Neuronal stem cell (in vitro differentiated cells): ENCODE results near the gene CYSTM1.

Source experiments
- DNase-seq: peaks from one replicate; pipeline ENCODE4 v3.0.0-alpha.2; 2013; ENCODE audit warnings: low spot score
- H2AFZ ChIP-seq: one replicate; pipeline ENCODE4 v1.6.1; 2013; ENCODE audit warnings: mild to moderate bottlenecking, low read length, inconsistent platforms
- H2AK5ac ChIP-seq: 2 replicates; pipeline ENCODE4 v1.6.1; 2013; ENCODE audit warnings: low read depth, mild to moderate bottlenecking, inconsistent platforms, low read length, moderate library complexity, mixed read lengths
- H2BK120ac ChIP-seq: 2 replicates; pipeline ENCODE4 v1.6.1; 2013; ENCODE audit warnings: low read depth, mild to moderate bottlenecking, inconsistent platforms, low read length, moderate library complexity, mixed read lengths
- H2BK12ac ChIP-seq: one replicate; pipeline ENCODE4 v1.6.1; 2013; ENCODE audit warnings: low read length, inconsistent platforms
- H2BK15ac ChIP-seq: 2 replicates; pipeline ENCODE4 v1.6.1; 2013; ENCODE audit warnings: mild to moderate bottlenecking, low read length, inconsistent platforms, mixed read lengths
- H2BK5ac ChIP-seq: one replicate; pipeline ENCODE4 v1.6.1; 2013; ENCODE audit warnings: inconsistent platforms, mild to moderate bottlenecking, low read length, moderate library complexity
- H3K14ac ChIP-seq: one replicate; pipeline ENCODE4 v1.6.1; 2013; ENCODE audit warnings: low read length, inconsistent platforms
- H3K18ac ChIP-seq: 2 replicates; pipeline ENCODE4 v1.6.1; 2013; ENCODE audit warnings: low read length, inconsistent platforms
- H3K23ac ChIP-seq: 2 replicates; pipeline ENCODE4 v1.6.1; 2013; ENCODE audit warnings: low read depth, mild to moderate bottlenecking, mixed read lengths, low read length, inconsistent platforms; ENCODE audit not compliant: poor library complexity
- H3K27ac ChIP-seq: replicated peaks from 3 replicates; pipeline ENCODE4 v1.5.1; 2013; ENCODE audit warnings: low read length, inconsistent platforms
- H3K27me3 ChIP-seq, 3 experiments: 2 replicates each; pipeline ENCODE4 v1.6.1; 2013; ENCODE audit warnings: low read length in 3 of 3, mild to moderate bottlenecking in 2 of 3, inconsistent platforms in 1 of 3, low read depth in 1 of 3, mixed read lengths in 1 of 3, moderate library complexity in 1 of 3; ENCODE audit not compliant: control insufficient read depth in 3 of 3, insufficient read depth in 3 of 3
- H3K36me3 ChIP-seq, 2 donors: replicated peaks in 1 of 2; 2 replicates each; pipeline ENCODE4 v1.6.1; 2013; ENCODE audit warnings: low read length in 2 of 2; ENCODE audit not compliant: control insufficient read depth in 2 of 2, insufficient read depth in 2 of 2
- H3K4ac ChIP-seq: 2 replicates; pipeline ENCODE4 v1.6.1; 2013; ENCODE audit warnings: inconsistent platforms, mild to moderate bottlenecking, low read length, moderate library complexity
- H3K4me1 ChIP-seq, 2 donors: 1 replicate in 1 of 2; 2 replicates in 1 of 2; pipeline ENCODE4 v1.6.1; 2013; ENCODE audit warnings: low read length in 2 of 2, low read depth in 1 of 2; ENCODE audit not compliant: control insufficient read depth in 2 of 2, insufficient read depth in 1 of 2
- H3K4me2 ChIP-seq: one replicate; pipeline ENCODE4 v1.6.1; 2013; ENCODE audit warnings: mild to moderate bottlenecking, low read length, inconsistent platforms; ENCODE audit not compliant: insufficient read depth, poor library complexity, severe bottlenecking
- H3K4me3 ChIP-seq, 2 donors: 2 replicates each; pipeline ENCODE4 v1.5.1; 2013; ENCODE audit warnings: low read length in 2 of 2, mild to moderate bottlenecking in 2 of 2, inconsistent platforms in 1 of 2, moderate library complexity in 1 of 2
- H3K79me1 ChIP-seq: one replicate; pipeline ENCODE4 v1.6.1; 2013; ENCODE audit warnings: low read depth, mild to moderate bottlenecking, inconsistent platforms, low read length, moderate library complexity
- H3K9ac ChIP-seq: one replicate; pipeline ENCODE4 v1.6.1; 2013; ENCODE audit warnings: mild to moderate bottlenecking, low read depth, low read length, inconsistent platforms; ENCODE audit not compliant: poor library complexity
- H3K9me3 ChIP-seq, 2 donors: replicated peaks in 1 of 2; 2 replicates each; pipeline versions ENCODE3 to v1.6.1; 2013; ENCODE audit warnings: low read length in 2 of 2, mild to moderate bottlenecking in 2 of 2, inconsistent platforms in 1 of 2, low read depth in 1 of 2, mixed read lengths in 1 of 2, moderate library complexity in 1 of 2; ENCODE audit not compliant: control insufficient read depth in 2 of 2, insufficient read depth in 1 of 2
- H4K8ac ChIP-seq: one replicate; pipeline ENCODE4 v1.6.1; 2013; ENCODE audit warnings: low read depth, mild to moderate bottlenecking, inconsistent platforms, low read length, moderate library complexity
- H4K91ac ChIP-seq: one replicate; pipeline ENCODE4 v1.6.1; 2013; ENCODE audit warnings: low read length, low read depth, mild to moderate bottlenecking, inconsistent platforms; ENCODE audit not compliant: poor library complexity
- WGBS, 2 donors: extraction: QIAGEN DNeasy Blood & Tissue Kit; methylation state at CpG; one replicate each; pipeline ENCODE4 v1.1.7; 2013; ENCODE audit warnings: missing lambda C conversion rate in 2 of 2, mixed read lengths in 1 of 2; ENCODE audit not compliant: insufficient read length in 2 of 2, insufficient replicate concordance in 1 of 2; ENCODE audit errors: extremely low coverage in 2 of 2; 5-methylcytosine and 5-hydroxymethylcytosine counted together

CYSTM1 gene

GRCh38 chr5:140192715-140193430 lies 17.9 kb downstream of the CYSTM1 start:
- H3K4me2 ChIP-seq = no peak overlapping the region
- no CpG with 5 or more reads among the region's 5 CpGs for WGBS, 2 donors
- no peak overlapping the region for H2AFZ ChIP-seq
- H2BK120ac ChIP-seq = no peak overlapping the region
- no peak overlapping the region for H4K8ac ChIP-seq
- no peaks in the 10 kb centered on the region for H3K27me3 ChIP-seq
- no peak overlapping the region for H3K18ac ChIP-seq
- H3K9me3 ChIP-seq = no peaks in the 10 kb centered on the region
- H3K27ac ChIP-seq = no peak overlapping the region
- no peak overlapping the region for H3K23ac ChIP-seq
- DNase-seq = no peak
- H4K91ac ChIP-seq = no peak overlapping the region
- H3K36me3 ChIP-seq = peaks cover 0 to 4% of the 10 kb centered on the region in 2 donors
- H2BK12ac ChIP-seq = no peak overlapping the region
- H2BK15ac ChIP-seq = no peak overlapping the region
- H3K14ac ChIP-seq = no peak overlapping the region
- no peak overlapping the region for H3K9ac ChIP-seq
- H2BK5ac ChIP-seq = no peak overlapping the region
- peaks cover 7 to 11% of the 10 kb centered on the region in 2 donors for H3K4me1 ChIP-seq
- no peak overlapping the region for H3K4ac ChIP-seq
- H3K4me3 ChIP-seq = no peak overlapping the region
- no peaks in the 10 kb centered on the region for H3K79me1 ChIP-seq
- no peak overlapping the region for H2AK5ac ChIP-seq

GRCh38 chr5:140194662-140195061 lies 19.7 kb downstream of the CYSTM1 start:
- Histone ChIP-seq H2BK12ac (no peak overlapping the region), H2BK5ac (no peak overlapping the region), H3K4me1 (peaks cover 7 to 11% of the 10 kb centered on the region in 2 donors), H4K8ac (no peak overlapping the region), H2BK15ac (no peak overlapping the region), H2BK120ac (no peak overlapping the region), H3K9ac (no peak overlapping the region), H4K91ac (no peak overlapping the region), H3K18ac (no peak overlapping the region), H3K14ac (no peak overlapping the region), H3K4me3 (no peak overlapping the region), H3K4ac (no peak overlapping the region), H3K79me1 (no peaks in the 10 kb centered on the region), H3K27me3 (no peaks in the 10 kb centered on the region), H3K4me2 (no peak overlapping the region), H3K27ac (no peak overlapping the region), H3K36me3 (peaks cover 0 to 4% of the 10 kb centered on the region in 2 donors), H2AK5ac (no peak overlapping the region), H3K9me3 (no peaks in the 10 kb centered on the region), H3K23ac (no peak overlapping the region), H2AFZ (no peak overlapping the region)
- no peak for DNase-seq
- no CpG with 5 or more reads among the region's 2 CpGs for WGBS, 2 donors

- H2BK120ac ChIP-seq = no peak overlapping the region
- DNase-seq = no peak
- no peak overlapping the region for H2BK15ac ChIP-seq
- WGBS, 2 donors = no CpG with 5 or more reads among the region's 2 CpGs
- no peak overlapping the region for H4K8ac ChIP-seq
- no peak overlapping the region for H2BK5ac ChIP-seq
- H3K14ac ChIP-seq = no peak overlapping the region
- H3K9ac ChIP-seq = no peak overlapping the region
- H2AK5ac ChIP-seq = no peak overlapping the region
- no peak overlapping the region for H2AFZ ChIP-seq
- H3K4me1 ChIP-seq = peaks cover under 1 to 9% of the 10 kb centered on the region in 2 donors
- no peaks in the 10 kb centered on the region for H3K79me1 ChIP-seq
- H2BK12ac ChIP-seq = no peak overlapping the region
- H4K91ac ChIP-seq = no peak overlapping the region
- no peak overlapping the region for H3K4ac ChIP-seq
- no peak overlapping the region for H3K4me2 ChIP-seq
- no peaks in the 10 kb centered on the region for H3K9me3 ChIP-seq
- H3K18ac ChIP-seq = no peak overlapping the region
- H3K4me3 ChIP-seq = no peak overlapping the region
- no peak overlapping the region for H3K27ac ChIP-seq
- no peak overlapping the region for H3K23ac ChIP-seq
- no peaks in the 10 kb centered on the region for H3K27me3 ChIP-seq
- H3K36me3 ChIP-seq = peaks cover 0 to 4% of the 10 kb centered on the region in 2 donors
Measured at GRCh38 chr5:140196115-140196814, 21.3 kb downstream of the CYSTM1 start.

- Histone ChIP-seq H2BK120ac (no peak overlapping the region), H3K27me3 (no peaks in the 10 kb centered on the region), H3K79me1 (no peaks in the 10 kb centered on the region), H3K4me2 (no peak overlapping the region), H3K4me3 (no peak overlapping the region), H2BK15ac (no peak overlapping the region), H3K36me3 (peaks cover 0 to 4% of the 10 kb centered on the region in 2 donors), H3K14ac (no peak overlapping the region), H3K27ac (no peak overlapping the region), H3K9me3 (no peaks in the 10 kb centered on the region), H3K4ac (no peak overlapping the region), H3K4me1 (peaks cover 0 to 2% of the 10 kb centered on the region in 2 donors), H2AFZ (no peak overlapping the region), H3K9ac (no peak overlapping the region), H3K18ac (no peak overlapping the region), H2BK5ac (no peak overlapping the region), H2AK5ac (no peak overlapping the region), H4K91ac (no peak overlapping the region), H2BK12ac (no peak overlapping the region), H4K8ac (no peak overlapping the region), H3K23ac (no peak overlapping the region)
- no CpG with 5 or more reads among the region's 2 CpGs for WGBS, 2 donors
- DNase-seq = no peak
Measured at GRCh38 chr5:140197023-140197422, 22.0 kb downstream of the CYSTM1 start.
